ENCODE measurements around the gene DARS1. TPM values are rescaled to one million over a fixed set of nuclear protein-coding genes. Genes with fewer than 3 reads are reported as not detected.

Gene DARS1
- total RNA-seq, 1 donor from 2014 or later, result 52.3 TPM

- no peaks in the 10 kb centered on the region for H3K27me3 Mint-ChIP-seq (ENCODE audit: low read depth)
- no peaks in the 10 kb centered on the region for H3K36me3 Mint-ChIP-seq (ENCODE audit: low read depth)
- peaks cover 7% of the 10 kb centered on the region for H3K4me1 Mint-ChIP-seq (ENCODE audit: low read depth)
- TF ChIP-seq CTCF (IDR thresholded peaks at IDR 0.05), result no peak
- H3K4me3 Mint-ChIP-seq (ENCODE audit: unreplicated experiment), result no peak overlapping the region
- DNase-seq (ENCODE audit: low spot score), result no peak
- no peak overlapping the region for H3K27ac Mint-ChIP-seq (ENCODE audit: unreplicated experiment)
- no peaks in the 10 kb centered on the region for H3K9me3 Mint-ChIP-seq (ENCODE audit: low read depth)
These were observed 13.5 kb upstream of the DARS1 start for GRCh38 chr2:135998879-135999278.

GRCh38 chr2:135997380-135997779, 12.0 kb upstream of the DARS1 start:
- Mint-ChIP-seq H3K36me3 (ENCODE audit: low read depth) (no peaks in the 10 kb centered on the region), H3K4me3 (ENCODE audit: unreplicated experiment) (no peak overlapping the region), H3K27ac (ENCODE audit: unreplicated experiment) (no peak overlapping the region), H3K27me3 (ENCODE audit: low read depth) (no peaks in the 10 kb centered on the region), H3K4me1 (ENCODE audit: low read depth) (peaks cover 7% of the 10 kb centered on the region), H3K9me3 (ENCODE audit: low read depth) (no peaks in the 10 kb centered on the region)
- no peak for DNase-seq (ENCODE audit: low spot score)
- TF ChIP-seq CTCF (IDR thresholded peaks at IDR 0.05), result no peak

GRCh38 chr2:135996304-135996703, 10.9 kb upstream of the DARS1 start:
- no peak for TF ChIP-seq CTCF (IDR thresholded peaks at IDR 0.05)
- Mint-ChIP-seq H3K27ac (ENCODE audit: unreplicated experiment) (no peak overlapping the region), H3K4me1 (ENCODE audit: low read depth) (peaks cover 7% of the 10 kb centered on the region), H3K9me3 (ENCODE audit: low read depth) (no peaks in the 10 kb centered on the region), H3K4me3 (ENCODE audit: unreplicated experiment) (no peak overlapping the region), H3K36me3 (ENCODE audit: low read depth) (peaks cover 1% of the 10 kb centered on the region), H3K27me3 (ENCODE audit: low read depth) (no peaks in the 10 kb centered on the region)
- DNase-seq (ENCODE audit: low spot score), result no peak

GRCh38 chr2:135994281-135994680, 8.9 kb upstream of the DARS1 start:
- no peak overlapping the region for H3K4me3 Mint-ChIP-seq (ENCODE audit: unreplicated experiment)
- no peaks in the 10 kb centered on the region for H3K27me3 Mint-ChIP-seq (ENCODE audit: low read depth)
- no peak overlapping the region for H3K27ac Mint-ChIP-seq (ENCODE audit: unreplicated experiment)
- H3K9me3 Mint-ChIP-seq (ENCODE audit: low read depth), result no peaks in the 10 kb centered on the region
- DNase-seq (ENCODE audit: low spot score), result no peak
- no peak for TF ChIP-seq CTCF (IDR thresholded peaks at IDR 0.05)
- H3K4me1 Mint-ChIP-seq (ENCODE audit: low read depth), result no peaks in the 10 kb centered on the region
- peaks cover 1% of the 10 kb centered on the region for H3K36me3 Mint-ChIP-seq (ENCODE audit: low read depth)

- H3K9me3 Mint-ChIP-seq (ENCODE audit: low read depth), result no peaks in the 10 kb centered on the region
- DNase-seq (ENCODE audit: low spot score), result no peak
- peaks cover 1% of the 10 kb centered on the region for H3K36me3 Mint-ChIP-seq (ENCODE audit: low read depth)
- H3K4me3 Mint-ChIP-seq (ENCODE audit: unreplicated experiment), result no peak overlapping the region
- no peaks in the 10 kb centered on the region for H3K4me1 Mint-ChIP-seq (ENCODE audit: low read depth)
- TF ChIP-seq CTCF (IDR thresholded peaks at IDR 0.05), result no peak
- H3K27me3 Mint-ChIP-seq (ENCODE audit: low read depth), result no peaks in the 10 kb centered on the region
- no peak overlapping the region for H3K27ac Mint-ChIP-seq (ENCODE audit: unreplicated experiment)
These were observed 8.0 kb upstream of the DARS1 start for GRCh38 chr2:135993421-135993820.

Data from chondrocyte (in vitro differentiated cells).